NCI-H2227 (cell line): Measurements from ENCODE around the gene EXOC1.
"Not testable (repeated sequence)": the region's sequence is repeated elsewhere in the genome, so short reads cannot be mapped to it uniquely, and the experiment has no call there.

ENCODE experiments used
- DNase-seq: peaks from one replicate; lab custom pipeline; 2025; ENCODE audit not compliant: unreplicated experiment; lab: John Stamatoyannopoulos, UW

Gene EXOC1, protein sequence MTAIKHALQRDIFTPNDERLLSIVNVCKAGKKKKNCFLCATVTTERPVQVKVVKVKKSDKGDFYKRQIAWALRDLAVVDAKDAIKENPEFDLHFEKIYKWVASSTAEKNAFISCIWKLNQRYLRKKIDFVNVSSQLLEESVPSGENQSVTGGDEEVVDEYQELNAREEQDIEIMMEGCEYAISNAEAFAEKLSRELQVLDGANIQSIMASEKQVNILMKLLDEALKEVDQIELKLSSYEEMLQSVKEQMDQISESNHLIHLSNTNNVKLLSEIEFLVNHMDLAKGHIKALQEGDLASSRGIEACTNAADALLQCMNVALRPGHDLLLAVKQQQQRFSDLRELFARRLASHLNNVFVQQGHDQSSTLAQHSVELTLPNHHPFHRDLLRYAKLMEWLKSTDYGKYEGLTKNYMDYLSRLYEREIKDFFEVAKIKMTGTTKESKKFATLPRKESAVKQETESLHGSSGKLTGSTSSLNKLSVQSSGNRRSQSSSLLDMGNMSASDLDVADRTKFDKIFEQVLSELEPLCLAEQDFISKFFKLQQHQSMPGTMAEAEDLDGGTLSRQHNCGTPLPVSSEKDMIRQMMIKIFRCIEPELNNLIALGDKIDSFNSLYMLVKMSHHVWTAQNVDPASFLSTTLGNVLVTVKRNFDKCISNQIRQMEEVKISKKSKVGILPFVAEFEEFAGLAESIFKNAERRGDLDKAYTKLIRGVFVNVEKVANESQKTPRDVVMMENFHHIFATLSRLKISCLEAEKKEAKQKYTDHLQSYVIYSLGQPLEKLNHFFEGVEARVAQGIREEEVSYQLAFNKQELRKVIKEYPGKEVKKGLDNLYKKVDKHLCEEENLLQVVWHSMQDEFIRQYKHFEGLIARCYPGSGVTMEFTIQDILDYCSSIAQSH

DNA sequence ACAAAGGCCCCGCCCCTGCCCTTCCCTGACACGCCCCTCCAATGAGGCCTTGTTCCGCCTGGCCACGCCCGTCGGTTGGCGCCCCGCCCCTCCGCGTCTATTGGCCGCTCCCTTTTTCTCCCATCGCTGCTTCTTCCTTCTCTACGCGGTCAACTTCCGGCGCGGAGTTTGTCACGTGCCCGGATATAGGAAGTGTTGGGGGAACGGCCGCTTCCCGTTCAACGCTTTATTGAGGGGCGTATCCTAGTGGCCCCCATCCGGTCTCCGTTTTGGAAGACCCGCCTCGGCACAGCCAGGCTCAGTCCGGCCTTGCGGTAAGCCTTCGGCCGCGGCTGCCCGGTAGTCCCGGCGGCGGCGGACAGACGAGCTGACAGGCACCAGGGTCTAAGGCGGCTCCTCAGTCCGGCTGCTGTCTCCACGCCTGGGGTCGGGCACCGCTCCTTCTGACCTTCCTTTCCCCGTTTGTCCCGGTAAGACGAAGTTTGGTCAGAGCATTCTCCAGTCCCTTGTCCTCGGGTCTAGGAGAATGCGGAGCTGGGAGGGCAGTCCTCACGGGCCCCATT is at the start of gene EXOC1:
TSS of gene EXOC1 (plus strand) at position 165 of the 563 bp plus-strand sequence. CDS start 4,676 bp downstream, outside the sequence.
- peak; percentile 95 for DNase-seq

DNA sequence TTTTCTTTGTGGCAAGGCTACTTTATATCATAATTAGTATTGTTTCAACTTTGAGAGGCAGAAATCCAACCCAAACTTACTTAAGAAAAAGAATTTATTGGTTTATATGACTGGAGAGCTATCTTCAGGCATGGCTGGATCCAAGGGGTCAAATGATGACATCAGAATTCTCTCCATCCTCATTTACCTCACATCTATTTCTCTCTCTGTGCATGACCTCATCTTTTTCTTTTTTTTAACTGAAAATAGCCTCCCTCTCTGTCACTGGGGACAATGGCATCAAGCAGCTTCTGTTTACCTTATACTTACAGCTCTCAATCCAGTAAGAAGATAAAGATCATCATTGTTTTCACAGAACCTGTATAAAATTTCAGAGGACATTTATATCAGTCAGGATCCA is 45.9 kb upstream of the EXOC1 start:
- no peak for DNase-seq

DNA sequence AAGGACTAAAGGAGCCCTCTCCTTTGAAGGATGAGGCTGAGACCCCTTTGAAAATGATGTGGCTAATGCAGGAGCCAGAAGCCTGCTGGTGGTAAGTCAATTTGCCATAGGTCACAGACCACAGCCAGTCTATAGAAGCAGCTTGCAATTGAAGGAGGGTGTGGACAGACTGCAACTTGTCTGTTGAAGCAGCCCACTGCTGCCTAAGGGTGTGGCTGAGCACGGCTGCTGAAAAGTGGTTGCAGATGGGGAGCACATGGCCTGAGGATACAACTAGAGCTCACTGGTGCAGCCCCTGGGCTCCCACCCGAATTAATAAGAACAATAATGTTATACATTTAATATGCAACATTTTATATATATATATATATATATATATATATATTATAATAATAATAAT is 45.3 kb upstream of the EXOC1 start:
- DNase-seq: no peak

DNA sequence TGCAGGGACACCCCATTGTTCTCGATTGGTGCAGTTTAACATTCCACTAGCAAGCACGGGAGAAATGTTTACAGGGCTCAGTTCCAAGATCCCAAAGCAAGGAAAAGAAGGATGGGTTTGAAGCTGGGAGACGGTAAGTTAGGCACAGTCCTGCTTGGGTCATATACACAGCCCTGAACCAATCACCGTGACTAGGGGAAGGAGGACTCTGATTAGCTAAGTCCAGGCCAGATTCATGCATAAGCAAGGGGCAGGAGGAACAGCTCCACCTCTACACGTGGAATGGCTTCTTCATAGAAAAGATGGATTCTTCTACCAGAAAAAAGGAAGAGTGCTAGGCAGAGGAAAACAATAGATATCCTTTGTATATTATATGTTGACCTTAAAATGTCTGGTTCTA is 44.8 kb upstream of the EXOC1 start:
- no peak for DNase-seq

DNA sequence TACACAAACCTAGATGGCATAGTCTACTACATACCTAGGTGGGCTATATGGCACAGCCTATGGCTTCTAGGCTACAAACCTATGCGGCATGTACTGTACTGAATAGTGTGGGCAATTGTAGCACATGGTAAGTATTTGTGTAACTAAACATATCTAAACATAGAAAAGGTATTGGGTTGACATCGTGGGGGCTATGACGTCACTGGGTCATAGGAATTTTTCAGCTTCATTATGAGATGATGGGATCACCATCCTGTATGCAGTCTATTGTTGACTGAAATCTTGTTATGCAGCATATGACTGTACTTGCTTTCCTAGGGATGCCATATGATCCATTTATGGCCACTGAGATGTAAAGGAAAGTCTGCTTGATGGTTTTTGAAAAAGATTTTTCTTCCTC is 35.8 kb upstream of the EXOC1 start:
- DNase-seq: no peak

DNA sequence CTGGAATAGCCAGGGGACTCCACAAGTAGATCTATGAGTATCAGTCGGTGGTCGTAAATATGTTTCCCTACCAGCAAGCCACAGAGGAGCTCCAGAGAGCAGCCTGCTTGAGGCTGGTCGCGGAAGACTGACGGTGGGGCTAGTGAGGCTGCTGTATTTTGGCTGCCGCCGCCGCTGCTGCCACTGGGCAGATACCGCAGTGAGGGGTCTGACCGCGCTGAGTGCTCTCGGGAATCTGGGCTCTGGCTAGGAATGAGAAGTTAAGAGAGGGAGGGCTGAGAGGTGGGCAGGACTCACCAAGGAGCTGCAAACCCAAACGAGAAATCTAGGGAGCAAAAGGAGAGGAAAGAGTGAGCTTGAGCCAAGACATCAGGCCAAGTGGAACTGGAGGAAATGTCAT is 33.8 kb upstream of the EXOC1 start, which contains the start of gene EXOC1L:
TSS of gene EXOC1L (plus strand) at position 157 of the 400 bp plus-strand sequence. CDS start at position 394, 237 bp downstream.
- DNase-seq: peak; percentile 25

DNA sequence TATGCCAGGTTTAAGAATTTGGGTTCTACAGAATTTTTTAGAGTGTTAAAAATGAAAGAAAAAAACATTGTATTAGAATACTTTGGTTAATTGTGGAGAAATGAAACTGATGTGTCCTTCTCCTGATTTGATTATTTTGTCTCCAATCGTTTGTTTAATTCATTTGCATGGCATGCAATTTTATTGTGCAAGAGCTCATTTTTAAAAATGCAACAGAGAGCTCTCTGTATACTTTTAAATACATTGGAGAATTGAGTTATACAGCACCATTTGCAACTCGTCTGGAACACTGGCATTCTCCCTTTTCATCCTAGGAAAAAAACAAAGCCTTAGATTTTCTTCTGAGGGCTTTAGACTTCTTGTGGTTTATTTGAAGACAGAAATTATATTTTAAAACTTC is 33.2 kb upstream of the EXOC1 start:
- DNase-seq: no peak

DNA sequence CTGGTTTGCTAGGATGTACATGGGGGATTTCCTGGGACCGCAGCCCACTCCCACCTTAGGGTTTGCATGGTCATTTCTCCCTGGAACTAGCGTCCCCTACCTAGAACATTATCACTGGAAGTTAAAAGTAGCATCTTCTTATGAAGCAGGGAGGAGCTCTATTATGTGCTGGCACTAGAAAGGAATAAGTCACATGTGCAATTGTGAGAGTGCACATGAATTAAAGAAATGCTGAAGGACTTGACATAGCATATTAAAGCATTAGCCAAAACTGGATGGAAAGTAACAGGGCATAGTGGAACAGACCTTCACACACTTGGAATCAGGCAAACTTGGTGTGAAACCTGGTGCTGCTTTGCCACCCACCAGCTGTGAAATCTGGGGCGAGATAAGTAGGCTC is 31.1 kb upstream of the EXOC1 start:
- no peak for DNase-seq

DNA sequence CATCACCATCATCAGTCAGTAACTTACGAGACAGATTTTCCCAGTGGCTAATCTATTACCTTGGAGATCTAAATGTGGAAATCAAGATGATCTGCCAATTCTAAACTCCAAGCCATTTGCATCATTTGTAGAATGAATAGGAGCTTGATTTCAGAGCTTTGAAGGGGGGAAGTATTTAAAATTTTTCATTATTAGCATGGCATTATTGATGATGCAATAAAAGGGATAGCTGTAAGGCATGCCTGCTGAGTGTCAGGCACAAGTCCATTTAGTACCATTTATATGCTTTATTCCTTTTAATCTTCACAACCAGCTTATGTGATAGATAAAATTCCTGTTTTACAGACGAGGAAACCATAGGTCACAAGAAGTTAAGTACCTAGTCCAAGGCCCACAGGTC is 28.6 kb upstream of the EXOC1 start:
- DNase-seq: no peak

DNA sequence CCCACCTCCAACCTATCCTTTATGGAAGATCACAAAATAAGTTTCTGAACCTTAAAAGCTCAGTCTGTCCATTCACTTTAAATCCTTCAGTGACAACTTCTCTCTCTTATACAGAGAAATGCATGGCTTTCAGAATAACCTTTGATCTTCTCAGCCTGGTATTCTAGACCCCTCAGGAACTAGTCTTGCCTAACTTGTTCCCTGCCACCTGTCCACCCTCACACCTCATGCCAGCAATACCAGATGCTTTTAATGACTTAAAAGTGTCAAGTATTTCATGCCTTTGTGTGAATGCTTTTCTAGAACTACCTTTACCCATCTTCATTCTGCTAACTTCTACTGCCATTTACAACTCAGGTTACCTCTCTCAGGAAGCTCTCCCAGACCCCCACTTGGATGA is 26.5 kb upstream of the EXOC1 start:
- no peak for DNase-seq

DNA sequence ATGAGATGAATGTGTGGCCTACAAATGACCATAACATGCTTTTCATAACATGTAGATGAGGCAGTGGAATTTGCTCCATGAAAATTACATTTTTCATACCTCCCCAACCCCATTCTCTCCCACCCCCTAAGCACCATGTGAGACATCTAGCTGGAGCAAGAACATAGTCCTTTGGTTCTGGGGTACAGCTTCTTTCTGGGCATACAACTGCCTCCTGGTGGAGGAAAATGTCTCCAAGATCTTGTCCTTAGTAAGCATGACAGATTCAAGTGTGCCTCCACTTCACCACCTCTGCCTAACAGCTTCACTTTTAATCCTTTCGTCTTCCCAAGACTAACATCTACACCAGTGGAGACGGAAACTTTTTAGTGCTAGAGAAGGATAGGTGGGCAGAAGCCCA is 25.9 kb upstream of the EXOC1 start:
- DNase-seq: no peak

DNA sequence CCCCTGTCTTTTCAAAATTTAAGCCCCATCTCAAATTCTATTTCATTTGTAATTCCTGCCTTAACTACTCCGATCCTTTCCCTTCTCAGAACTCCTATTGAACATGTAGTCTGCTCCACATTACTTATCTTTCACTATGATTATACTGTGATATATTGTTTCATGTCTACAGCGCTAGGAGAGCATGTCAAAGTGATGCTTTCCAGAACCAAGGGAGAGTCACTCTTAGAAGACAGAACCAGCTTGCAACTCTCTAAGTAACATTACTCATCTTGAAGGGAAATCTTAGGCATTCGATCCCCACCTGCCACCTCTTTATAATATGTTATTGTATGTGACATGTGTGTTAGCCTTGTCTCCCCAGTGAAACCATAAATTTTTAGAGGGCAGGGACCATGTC is 23.4 kb upstream of the EXOC1 start:
- no peak for DNase-seq

DNA sequence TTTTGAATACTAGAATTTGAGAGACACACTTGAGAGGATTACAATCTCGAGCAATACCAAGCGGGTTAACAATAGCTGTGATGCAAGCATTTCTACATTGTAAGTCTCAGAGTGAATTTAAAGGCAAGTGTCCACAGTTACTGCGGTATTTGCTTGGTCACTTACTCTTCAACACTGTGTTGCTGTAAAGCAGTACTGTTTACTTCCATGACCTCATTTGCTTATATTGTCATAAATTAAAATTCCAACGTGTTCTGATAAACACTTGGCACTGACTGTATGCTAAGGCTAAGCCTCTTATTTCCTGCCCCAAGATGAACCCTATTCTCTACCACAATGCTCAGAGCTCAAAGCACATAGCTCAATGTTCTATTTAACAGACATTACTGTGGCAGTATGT is 22.7 kb upstream of the EXOC1 start:
- no peak for DNase-seq

DNA sequence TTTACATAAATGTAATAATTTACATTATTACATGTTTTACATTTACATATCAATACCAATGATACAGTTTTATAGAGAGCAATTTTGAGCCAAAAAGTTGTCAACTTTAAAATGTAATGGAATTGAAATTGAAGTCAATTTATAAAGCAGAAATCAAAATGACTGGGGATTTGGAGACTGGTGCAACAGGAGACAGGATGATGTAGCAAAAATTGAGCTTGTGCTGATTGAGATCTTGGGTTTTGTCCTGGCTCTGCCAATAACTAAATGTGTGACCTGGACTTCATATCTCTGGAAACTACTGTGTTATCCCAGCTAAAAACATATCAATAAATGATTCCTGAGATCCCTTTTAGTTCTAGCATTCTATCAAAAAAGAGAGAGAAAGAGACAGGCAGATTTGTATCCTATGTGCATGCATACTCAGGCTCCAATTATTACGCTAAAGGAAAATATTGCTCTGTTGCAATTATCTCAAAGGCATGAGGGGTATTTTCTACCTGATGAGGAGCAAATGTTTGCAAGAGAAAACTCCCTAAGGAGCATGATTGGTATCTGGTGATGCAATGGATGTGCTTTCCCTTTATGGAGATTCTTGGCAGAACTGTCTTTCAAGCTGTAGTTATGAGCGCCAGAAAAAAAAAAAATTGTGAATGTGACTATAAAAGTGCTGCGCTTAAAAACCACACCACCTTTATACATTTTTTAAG is 19.2 kb upstream of the EXOC1 start:
- DNase-seq: no peak

DNA sequence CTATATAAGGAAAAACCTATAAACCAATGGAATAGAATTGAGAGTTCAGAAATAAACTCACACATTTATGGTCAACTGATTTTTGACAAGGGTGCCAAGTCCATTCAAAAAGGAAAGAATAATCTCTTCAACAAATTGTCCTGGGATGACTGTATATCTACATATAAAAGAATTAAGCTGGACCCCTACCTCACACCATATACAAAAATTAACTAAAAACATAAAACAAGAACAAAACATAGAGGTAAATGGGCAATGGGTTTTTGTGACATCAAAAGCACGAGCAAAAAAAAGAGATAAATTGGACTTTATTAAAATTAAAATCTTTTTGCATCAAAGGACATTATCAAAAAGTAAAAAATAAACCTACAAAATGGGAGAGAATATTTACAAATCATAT is 15.5 kb upstream of the EXOC1 start:
- DNase-seq: no peak

DNA sequence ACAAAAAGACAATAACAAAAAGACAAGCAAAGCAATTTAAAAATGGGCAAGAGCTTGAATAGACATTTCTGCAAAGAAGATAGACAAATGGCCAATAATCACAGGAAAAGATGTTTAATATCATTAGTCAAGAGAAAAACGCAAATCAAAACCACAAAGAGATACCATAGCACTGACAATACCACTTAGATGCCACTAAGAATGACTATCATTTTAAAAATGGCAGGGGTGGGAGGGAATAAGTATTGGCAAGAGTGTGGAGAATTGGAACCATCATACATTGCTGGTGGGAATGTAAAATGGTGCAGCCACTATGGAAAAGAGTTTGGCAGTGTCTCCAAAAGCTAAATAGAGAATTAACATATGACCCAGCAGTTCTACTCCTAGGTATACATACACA is 15.1 kb upstream of the EXOC1 start:
- no peak for DNase-seq

DNA sequence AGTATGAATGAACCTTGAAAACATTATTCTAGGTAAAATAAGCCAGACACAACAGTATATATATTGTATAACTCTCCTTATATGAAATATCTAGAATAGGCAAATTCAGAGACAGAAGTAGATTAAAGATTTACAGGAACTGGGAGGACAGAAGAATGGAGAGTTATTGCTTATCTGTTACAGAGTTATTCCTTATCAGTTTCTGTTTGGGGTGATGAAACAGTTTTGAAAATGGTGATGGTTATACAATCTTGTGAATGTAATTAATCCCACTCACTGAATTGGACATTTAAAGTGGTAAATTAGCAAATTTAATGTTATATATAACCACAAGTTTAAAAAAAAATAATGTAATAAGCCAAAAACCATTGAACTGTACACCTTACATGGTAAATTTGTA is 14.5 kb upstream of the EXOC1 start:
- no peak for DNase-seq

DNA sequence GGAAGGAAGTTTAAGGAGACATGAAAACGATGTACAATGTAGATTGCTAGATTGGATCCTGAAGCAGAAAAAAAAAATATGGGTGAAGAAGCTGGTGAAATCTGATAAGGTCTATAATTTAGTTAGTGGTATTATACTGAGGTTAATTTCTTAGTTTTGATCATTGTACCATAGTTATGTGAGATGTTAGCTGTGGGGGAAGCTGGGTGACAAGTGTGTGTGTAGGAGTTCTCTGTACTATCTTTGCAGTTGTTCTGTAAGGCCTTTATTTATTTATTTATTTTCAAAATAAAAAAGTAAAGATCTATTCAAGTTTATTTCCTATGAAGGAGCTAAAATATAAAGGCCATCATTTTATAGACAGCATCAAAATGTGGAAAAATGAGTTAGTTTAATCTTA is 12.5 kb upstream of the EXOC1 start:
- no peak for DNase-seq

DNA sequence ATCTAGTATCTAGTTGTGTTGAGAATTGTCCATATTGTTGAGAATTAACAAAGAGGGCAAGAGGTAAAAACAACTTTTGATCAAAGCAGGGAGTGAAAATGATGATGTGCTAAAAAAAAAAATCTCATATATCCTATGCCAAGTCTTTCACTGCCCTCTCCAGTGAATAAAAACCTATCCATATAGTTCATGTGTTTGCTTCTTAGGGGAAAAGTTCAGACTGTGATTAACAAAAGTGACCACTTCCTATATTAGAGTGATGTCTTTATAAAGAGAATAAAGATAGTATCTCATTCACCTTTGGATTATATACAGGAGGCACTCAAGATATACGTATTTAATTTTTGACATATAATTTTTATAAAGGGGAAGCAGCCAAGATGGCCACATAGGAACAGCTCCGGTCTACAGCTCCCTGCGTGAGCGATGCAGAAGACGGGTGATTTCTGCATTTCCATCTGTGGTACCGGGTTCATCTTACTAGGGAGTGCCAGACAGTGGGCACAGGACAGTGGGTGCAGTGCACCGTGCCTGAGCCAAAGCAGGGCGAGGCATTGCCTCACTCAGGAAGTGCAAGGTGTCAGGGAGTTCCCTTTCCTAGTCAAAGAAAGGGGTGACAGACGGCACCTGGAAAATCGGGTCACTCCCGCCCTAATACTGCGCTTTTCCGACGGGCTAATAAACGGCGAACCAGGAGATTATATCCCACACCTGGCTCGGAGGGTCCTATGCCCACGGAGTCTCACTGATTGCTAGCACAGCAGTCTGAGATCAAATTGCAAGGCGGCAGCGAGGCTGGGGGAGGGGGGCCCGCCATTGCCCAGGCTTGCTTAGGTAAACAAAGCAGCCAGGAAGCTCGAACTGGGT is 11.8 kb upstream of the EXOC1 start:
- DNase-seq: not testable (repeated sequence)

DNA sequence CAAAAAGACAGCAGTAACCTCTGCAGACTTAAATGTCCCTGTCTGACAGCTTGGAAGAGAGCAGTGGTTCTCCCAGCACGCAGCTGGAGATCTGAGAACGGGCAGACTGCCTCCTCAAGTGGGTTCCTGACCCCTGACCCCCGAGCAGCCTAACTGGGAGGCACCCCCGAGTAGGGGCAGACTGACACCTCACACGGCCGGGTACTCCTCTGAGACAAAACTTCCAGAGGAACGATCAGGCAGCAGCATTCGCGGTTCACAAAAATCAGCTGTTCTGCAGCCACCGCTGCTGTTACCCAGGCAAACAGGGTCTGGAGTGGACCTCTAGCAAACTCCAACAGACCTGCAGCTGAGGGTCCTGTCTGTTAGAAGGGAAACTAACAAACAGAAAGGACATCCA is 11.1 kb upstream of the EXOC1 start:
- DNase-seq: not testable (repeated sequence)
